Measurements from ENCODE around the gene SEMA3B.

- TF ChIP-seq, protein P1, sequence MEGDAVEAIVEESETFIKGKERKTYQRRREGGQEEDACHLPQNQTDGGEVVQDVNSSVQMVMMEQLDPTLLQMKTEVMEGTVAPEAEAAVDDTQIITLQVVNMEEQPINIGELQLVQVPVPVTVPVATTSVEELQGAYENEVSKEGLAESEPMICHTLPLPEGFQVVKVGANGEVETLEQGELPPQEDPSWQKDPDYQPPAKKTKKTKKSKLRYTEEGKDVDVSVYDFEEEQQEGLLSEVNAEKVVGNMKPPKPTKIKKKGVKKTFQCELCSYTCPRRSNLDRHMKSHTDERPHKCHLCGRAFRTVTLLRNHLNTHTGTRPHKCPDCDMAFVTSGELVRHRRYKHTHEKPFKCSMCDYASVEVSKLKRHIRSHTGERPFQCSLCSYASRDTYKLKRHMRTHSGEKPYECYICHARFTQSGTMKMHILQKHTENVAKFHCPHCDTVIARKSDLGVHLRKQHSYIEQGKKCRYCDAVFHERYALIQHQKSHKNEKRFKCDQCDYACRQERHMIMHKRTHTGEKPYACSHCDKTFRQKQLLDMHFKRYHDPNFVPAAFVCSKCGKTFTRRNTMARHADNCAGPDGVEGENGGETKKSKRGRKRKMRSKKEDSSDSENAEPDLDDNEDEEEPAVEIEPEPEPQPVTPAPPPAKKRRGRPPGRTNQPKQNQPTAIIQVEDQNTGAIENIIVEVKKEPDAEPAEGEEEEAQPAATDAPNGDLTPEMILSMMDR (IDR thresholded peaks at IDR 0.05) = peak; percentile 93 to 100 (median 100)
- TF ChIP-seq POLR2A (IDR thresholded peaks at IDR 0.05) = peak; percentile 69 to 81 (median 70)
Measured at GRCh38 chr3:50260027-50260941, 8.7 kb upstream of the SEMA3B start.
